KMS-11 (cell line): ENCODE data around the gene ZBTB7B.

ENCODE experiments used
- H2AFZ ChIP-seq: fragments of 200-600 bp; sonication (generic); 2 replicates; pipeline ENCODE4 v1.6.1; 2016; ENCODE audit warnings: antibody characterized with exemption, mixed run types, low read depth
- H3K27ac ChIP-seq: fragments of 200-600 bp; sonication (generic); 2 replicates; pipeline ENCODE4 v1.6.1; 2016; ENCODE audit warnings: mild to moderate bottlenecking, mixed run types
- H3K27me3 ChIP-seq: fragments of 200-600 bp; sonication (generic); 2 replicates; pipeline ENCODE4 v1.6.1; 2017; ENCODE audit warnings: mild to moderate bottlenecking, low read depth, mixed run types, moderate library complexity; ENCODE audit not compliant: insufficient read depth
- H3K36me3 ChIP-seq: fragments of 200-600 bp; sonication (generic); 2 replicates; pipeline ENCODE4 v1.6.1; 2017; ENCODE audit warnings: mild to moderate bottlenecking, mixed run types; ENCODE audit not compliant: insufficient read depth
- H3K4me1 ChIP-seq: fragments of 200-600 bp; sonication (generic); 2 replicates; pipeline ENCODE4 v1.6.1; 2016; ENCODE audit warnings: mild to moderate bottlenecking, low read depth, mixed run types; ENCODE audit not compliant: poor library complexity, severe bottlenecking
- H3K4me2 ChIP-seq: fragments of 200-600 bp; sonication (generic); 2 replicates; pipeline ENCODE4 v1.7.0; 2016; ENCODE audit warnings: mild to moderate bottlenecking, mixed run types
- H3K4me3 ChIP-seq: fragments of 200-600 bp; sonication (generic); IDR thresholded peaks from 2 replicates; pipeline ENCODE4 v1.6.1; 2017; ENCODE audit warnings: low read depth, low read length, mixed read lengths; ENCODE audit not compliant: insufficient read depth
- H3K79me2 ChIP-seq: fragments of 200-600 bp; sonication (generic); 2 replicates; pipeline ENCODE4 v1.6.1; 2016; ENCODE audit warnings: low read depth, mixed run types; ENCODE audit not compliant: insufficient read depth
- H3K9ac ChIP-seq: fragments of 200-600 bp; sonication (generic); 2 replicates; pipeline ENCODE4 v1.6.1; 2016; ENCODE audit warnings: mild to moderate bottlenecking, mixed run types
- H4K20me1 ChIP-seq: fragments of 200-600 bp; sonication (generic); 2 replicates; pipeline ENCODE4 v1.6.1; 2016; ENCODE audit warnings: mild to moderate bottlenecking, mixed run types; ENCODE audit not compliant: insufficient read depth
- CTCF ChIP-seq: fragments of 200-600 bp; sonication (generic); conservative IDR thresholded peaks from 2 replicates; pipeline ENCODE4 v1.6.1; 2017; ENCODE audit warnings: low read depth, mild to moderate bottlenecking, antibody characterized with exemption, low read length, moderate library complexity, mixed read lengths

The ZBTB7B gene

DNA sequence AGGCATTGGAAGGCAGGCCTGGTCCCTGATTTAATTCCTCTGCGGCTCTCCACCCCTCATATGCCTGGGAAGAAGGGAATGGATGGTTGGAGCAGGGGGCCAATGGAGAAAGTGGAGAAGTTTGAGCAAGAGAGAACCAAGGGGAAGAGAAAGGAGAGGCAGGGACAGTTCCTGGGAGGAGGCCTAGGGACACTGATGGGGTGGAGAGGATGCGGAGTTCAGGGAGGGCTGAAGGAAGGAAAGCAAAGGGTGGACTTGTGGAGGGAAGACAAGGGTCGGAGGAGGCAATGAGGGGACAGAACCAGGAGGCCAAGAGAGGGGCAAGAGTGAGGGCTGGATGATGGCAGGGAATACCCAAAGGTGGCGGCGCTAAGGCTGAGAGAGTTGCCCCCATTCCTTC is 7.1 kb downstream of the ZBTB7B start:
- Histone ChIP-seq H3K27me3 (no peaks in the 10 kb centered on the region), H3K4me1 (peaks cover 27% of the 10 kb centered on the region), H3K79me2 (peaks cover 39% of the 10 kb centered on the region), H4K20me1 (no peaks in the 10 kb centered on the region), H3K9ac (no peak overlapping the region), H2AFZ (no peak overlapping the region), H3K4me3 (no peak overlapping the region), H3K4me2 (no peak overlapping the region), H3K27ac (no peak overlapping the region), H3K36me3 (no peaks in the 10 kb centered on the region; the same call in 1 of the 2 replicates)
- no peak for TF ChIP-seq CTCF

DNA sequence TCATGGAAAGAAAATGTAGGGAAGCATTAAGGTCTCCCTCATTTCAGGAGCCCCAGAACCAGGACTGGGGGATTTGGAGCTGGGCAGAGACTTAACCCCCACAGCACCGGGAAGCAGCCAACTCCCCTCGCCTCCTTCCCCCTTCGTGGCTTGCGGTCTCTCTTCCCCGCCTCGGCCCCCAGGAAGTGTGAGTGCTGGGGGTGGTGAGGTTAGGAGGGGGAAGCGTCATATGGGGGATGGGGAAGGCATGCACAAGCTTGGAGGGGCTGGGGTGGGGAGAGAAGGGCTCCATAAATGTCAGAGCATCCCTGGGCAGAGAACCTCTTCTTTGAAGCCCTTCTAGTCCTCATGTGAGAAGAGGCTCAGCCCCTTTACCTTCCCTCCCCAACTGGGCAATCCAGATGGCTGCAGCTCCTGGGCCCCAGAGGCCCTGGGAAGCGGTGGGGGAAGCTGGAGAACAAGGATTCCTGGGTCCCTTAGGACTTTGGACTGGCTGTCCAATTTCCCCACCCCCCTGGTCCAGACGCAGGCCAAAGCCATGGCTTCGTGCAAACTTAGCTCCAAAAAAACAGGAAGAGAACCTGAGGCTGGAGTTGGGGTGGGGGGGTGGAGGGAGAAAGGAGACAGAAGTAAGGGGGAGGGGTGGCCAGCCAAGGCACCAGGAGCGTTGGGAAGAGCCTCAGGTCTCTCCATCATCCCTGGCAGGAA is 7.8 kb downstream of the ZBTB7B start:
- peaks cover 20% of the 10 kb centered on the region for H3K4me1 ChIP-seq
- H4K20me1 ChIP-seq, result no peaks in the 10 kb centered on the region
- no peak overlapping the region for H3K27ac ChIP-seq
- H3K79me2 ChIP-seq, result peaks cover 32% of the 10 kb centered on the region; the same call in 1 of the 2 replicates
- H3K36me3 ChIP-seq, result peaks cover 4% of the 10 kb centered on the region; the same call in 1 of the 2 replicates
- H3K9ac ChIP-seq, result no peak overlapping the region
- H3K4me2 ChIP-seq, result no peak overlapping the region
- TF ChIP-seq CTCF, result no peak
- H3K27me3 ChIP-seq, result no peaks in the 10 kb centered on the region
- no peak overlapping the region for H2AFZ ChIP-seq
- H3K4me3 ChIP-seq, result no peak overlapping the region

- Histone ChIP-seq H3K9ac (no peak overlapping the region), H3K36me3 (peaks cover 4% of the 10 kb centered on the region; the same call in 1 of the 2 replicates), H3K4me2 (no peak overlapping the region), H3K4me1 (peaks cover 17% of the 10 kb centered on the region), H3K79me2 (peaks cover 26% of the 10 kb centered on the region; the same call in 1 of the 2 replicates), H4K20me1 (no peaks in the 10 kb centered on the region), H3K27me3 (no peaks in the 10 kb centered on the region), H3K27ac (no peak overlapping the region), H2AFZ (no peak overlapping the region), H3K4me3 (no peak overlapping the region)
- TF ChIP-seq CTCF, result no peak
Observed at GRCh38 chr1:155011004-155011416, 8.4 kb downstream of the ZBTB7B start.

DNA sequence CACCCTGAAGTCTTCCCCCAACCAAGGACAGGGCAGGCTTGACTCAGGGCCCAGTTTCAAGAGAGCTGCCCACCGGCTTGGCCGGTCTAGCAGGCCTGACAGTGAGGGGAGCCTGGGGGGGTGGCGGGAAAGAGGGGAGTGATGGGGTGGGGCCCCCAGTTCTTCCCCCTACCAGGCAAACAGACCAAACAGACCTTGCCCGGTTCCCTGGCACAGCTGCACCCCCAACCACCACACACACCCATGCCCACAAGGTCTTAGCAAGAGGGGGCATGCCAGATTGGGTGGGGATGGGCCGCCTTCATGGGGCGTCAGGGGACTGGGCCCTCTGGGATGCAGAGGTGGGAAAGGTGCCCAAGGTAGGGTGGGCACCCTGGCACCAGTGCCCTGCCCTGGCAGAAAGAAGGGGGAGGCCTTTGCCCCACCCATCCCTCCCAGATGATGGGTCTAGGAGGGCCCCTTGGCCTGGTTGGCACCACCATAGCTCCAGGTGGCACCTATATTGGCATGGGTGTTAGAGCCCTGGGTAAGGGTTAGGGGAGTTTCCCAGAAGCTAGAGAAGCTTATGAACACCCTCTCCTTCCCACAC is 8.9 kb downstream of the ZBTB7B start:
- Histone ChIP-seq H3K27ac (no peak overlapping the region), H3K4me1 (peaks cover 17% of the 10 kb centered on the region), H2AFZ (no peak overlapping the region), H3K36me3 (peaks cover 5% of the 10 kb centered on the region; the same call in 1 of the 2 replicates), H3K4me3 (no peak overlapping the region), H4K20me1 (no peaks in the 10 kb centered on the region), H3K27me3 (no peaks in the 10 kb centered on the region), H3K9ac (no peak overlapping the region), H3K79me2 (peaks cover 21% of the 10 kb centered on the region; the same call in 1 of the 2 replicates), H3K4me2 (no peak overlapping the region)
- no peak for TF ChIP-seq CTCF
